IMR-90 (cell line): ENCODE results near the gene METTL17. TPM values are rescaled to one million over a fixed set of nuclear protein-coding genes. Genes with fewer than 3 reads are reported as not detected.

Experiments used
- ATAC-seq: fragments of 200-7000 bp; cut with Tn5 transposase; 2 replicates; pipeline ENCODE4 v1.9.1; 2020; ENCODE audit warnings: low read depth, mild to moderate bottlenecking, moderate library complexity
- BruUV-seq: library from RNA; stranded (reverse); fragments of 400-500 nt; replicated peaks from 2 replicates; lab custom pipeline; 2021; lab: Mats Ljungman, UMichigan
- CTCF ChIA-PET: fragments of 300-600 bp; formaldehyde crosslinking; extraction: SDS; loops from one replicate; lab custom pipeline; 2021; ENCODE audit warnings: antibody characterized with exemption; lab: Yijun Ruan, JAX
- POLR2A ChIA-PET: fragments of 300-600 bp; sonication (Branson Sonifier 250); formaldehyde crosslinking; loops from one replicate; lab custom pipeline; 2022; ENCODE audit warnings: antibody characterized with exemption; ENCODE audit not compliant: unreplicated experiment; lab: Charles Lee
- DNase-seq: peaks from one replicate; pipeline ENCODE4 v3.0.0; 2013
- H2AFZ ChIP-seq: replicated peaks from 2 replicates; pipeline ENCODE3; 2013; ENCODE audit warnings: low read length, mild to moderate bottlenecking; ENCODE audit not compliant: poor library complexity
- H2AK5ac ChIP-seq: 2 replicates; pipeline ENCODE4 v1.6.1; 2013; ENCODE audit warnings: low read depth, low read length, inconsistent platforms
- H2AK9ac ChIP-seq: replicated peaks from 2 replicates; pipeline ENCODE3; 2013; ENCODE audit warnings: mild to moderate bottlenecking, low read depth, low read length, moderate library complexity; ENCODE audit not compliant: poor library complexity
- H2BK120ac ChIP-seq: 2 replicates; pipeline ENCODE4 v1.6.1; 2013; ENCODE audit warnings: low read depth, low read length, inconsistent platforms
- H2BK15ac ChIP-seq: 3 replicates; pipeline ENCODE4 v1.6.1; 2013; ENCODE audit warnings: low read depth, low read length, inconsistent platforms
- H2BK20ac ChIP-seq: 2 replicates; pipeline ENCODE4 v1.6.1; 2013; ENCODE audit warnings: low read depth, mild to moderate bottlenecking, inconsistent platforms, low read length, moderate library complexity
- H2BK5ac ChIP-seq: 2 replicates; pipeline ENCODE4 v1.6.1; 2013; ENCODE audit warnings: mild to moderate bottlenecking, low read depth, low read length, inconsistent platforms; ENCODE audit not compliant: poor library complexity, severe bottlenecking
- H3K14ac ChIP-seq: replicated peaks from 2 replicates; pipeline ENCODE4 v1.6.1; 2013; ENCODE audit warnings: low read depth, low read length, inconsistent platforms
- H3K18ac ChIP-seq: 2 replicates; pipeline ENCODE4 v1.6.1; 2013; ENCODE audit warnings: low read depth, low read length, control low read depth
- H3K23ac ChIP-seq: 2 replicates; pipeline ENCODE4 v1.6.1; 2013; ENCODE audit warnings: low read depth, low read length, inconsistent platforms
- H3K27ac ChIP-seq: 2 replicates; pipeline ENCODE4 v1.5.1; 2013; ENCODE audit warnings: mild to moderate bottlenecking, control low read depth, low read length; ENCODE audit not compliant: insufficient read depth
- H3K27me3 ChIP-seq: 2 replicates; pipeline ENCODE4 v1.6.1; 2013; ENCODE audit warnings: low read length; ENCODE audit not compliant: control insufficient read depth, insufficient read depth
- H3K36me3 ChIP-seq: 2 replicates; pipeline ENCODE4 v1.6.1; 2013; ENCODE audit warnings: low read length, mixed read lengths; ENCODE audit not compliant: control insufficient read depth, insufficient read depth
- H3K4ac ChIP-seq: 2 replicates; pipeline ENCODE4 v1.6.1; 2013; ENCODE audit warnings: low read depth, low read length, inconsistent platforms
- H3K4me1 ChIP-seq: 2 replicates; pipeline ENCODE4 v1.6.1; 2013; ENCODE audit warnings: low read length, mixed read lengths; ENCODE audit not compliant: control insufficient read depth, insufficient read depth
- H3K4me2 ChIP-seq: 2 replicates; pipeline ENCODE4 v1.6.1; 2013; ENCODE audit warnings: low read depth, mild to moderate bottlenecking, control low read depth, low read length, moderate library complexity
- H3K4me3 ChIP-seq: 2 replicates; pipeline ENCODE4 v1.5.1; 2013; ENCODE audit warnings: low read depth, mild to moderate bottlenecking, control low read depth, low read length, moderate library complexity; ENCODE audit not compliant: insufficient read depth
- H3K56ac ChIP-seq: 2 replicates; pipeline ENCODE4 v1.6.1; 2013; ENCODE audit warnings: low read length, inconsistent platforms; ENCODE audit not compliant: insufficient read depth; ENCODE audit errors: extremely low read depth
- H3K79me1 ChIP-seq, 2 experiments: 2 replicates each; pipeline ENCODE4 v1.6.1; 2013; ENCODE audit warnings: low read length in 2 of 2, inconsistent platforms in 1 of 2, low read depth in 1 of 2
- H3K9ac ChIP-seq: 2 replicates; pipeline ENCODE4 v1.6.1; 2013; ENCODE audit warnings: low read depth, low read length, control low read depth
- H3K9me1 ChIP-seq: 2 replicates; pipeline ENCODE4 v1.6.1; 2013; ENCODE audit warnings: low read length, inconsistent platforms; ENCODE audit not compliant: insufficient read depth
- H3K9me3 ChIP-seq: 2 replicates; pipeline ENCODE4 v1.6.1; 2013; ENCODE audit warnings: low read length; ENCODE audit not compliant: control insufficient read depth, insufficient read depth
- H4K20me1 ChIP-seq: 2 replicates; pipeline ENCODE4 v1.6.1; 2013; ENCODE audit warnings: low read length, inconsistent platforms; ENCODE audit not compliant: insufficient read depth
- H4K5ac ChIP-seq: 2 replicates; pipeline ENCODE4 v1.6.1; 2013; ENCODE audit warnings: mild to moderate bottlenecking, low read depth, low read length, control low read depth
- H4K8ac ChIP-seq, 2 experiments: 2 replicates each; pipeline ENCODE4 v1.6.1; 2013; ENCODE audit warnings: low read depth in 2 of 2, low read length in 2 of 2, control low read depth in 1 of 2, inconsistent platforms in 1 of 2
- H4K91ac ChIP-seq: 2 replicates; pipeline ENCODE4 v1.6.1; 2013; ENCODE audit warnings: low read depth, low read length, inconsistent platforms; ENCODE audit not compliant: insufficient read depth
- CEBPB ChIP-seq: IDR thresholded peaks from 2 replicates; pipeline ENCODE4 v1.6.1; 2012; ENCODE audit warnings: low read depth, low read length, improper control_type of control experiment
- CHD1 ChIP-seq: IDR thresholded peaks from 2 replicates; pipeline ENCODE4 v1.6.1; 2012; ENCODE audit warnings: low read depth, low read length, improper control_type of control experiment
- MAFK ChIP-seq: IDR thresholded peaks from 2 replicates; pipeline ENCODE4 v1.6.1; 2012; ENCODE audit warnings: low read depth, low read length, improper control_type of control experiment
- MAZ ChIP-seq: IDR thresholded peaks from 2 replicates; pipeline ENCODE4 v1.6.1; 2012; ENCODE audit warnings: low read depth, mild to moderate bottlenecking, low read length, improper control_type of control experiment, moderate library complexity, borderline replicate concordance
- RCOR1 ChIP-seq: IDR thresholded peaks from 2 replicates; pipeline ENCODE4 v1.6.1; 2012; ENCODE audit warnings: mild to moderate bottlenecking, low read length, improper control_type of control experiment; ENCODE audit not compliant: insufficient replicate concordance
- WGBS, 2 experiments: methylation state at CpG; one replicate each; pipeline versions ENCODE4 v1.1.5 to v1.1.7; 2013; ENCODE audit warnings: missing lambda C conversion rate in 2 of 2; ENCODE audit not compliant: insufficient read length in 1 of 2; ENCODE audit errors: extremely low coverage in 2 of 2; 5-methylcytosine and 5-hydroxymethylcytosine counted together
- dilution Hi-C: fragments of 300-500 bp; cut with HindIII; formaldehyde crosslinking; loops from one replicate; pipeline ENCODE4 v1.14.3; 2018; ENCODE audit warnings: low sequenced_read_pairs; ENCODE audit not compliant: unreplicated experiment
- in situ Hi-C: fragments of 300-500 bp; cut with MboI; formaldehyde crosslinking; loops from 3 replicates; pipeline ENCODE4 v1.14.3; 2019; ENCODE audit warnings: low sequenced_read_pairs, inconsistent platforms, mixed read lengths
- intact Hi-C: fragments of 100-400 bp; cut with micrococcal nuclease; formaldehyde crosslinking; loops from 2 replicates; pipeline ENCODE4 v1.10.0; 2022
- polyA plus RNA-seq, 3 experiments: library from polyadenylated mRNA; depleted of rRNA; stranded (reverse); fragments of >200 nt; gene quantifications; 2 replicates each; pipeline ENCODE4 v1.2.3, GENCODE V29; 2012; ENCODE audit warnings: low replicate concordance in 1 of 3
- total RNA-seq: library from RNA; depleted of rRNA; stranded (reverse); fragments of >200 nt; gene quantifications from 2 replicates; pipeline ENCODE4 v1.2.3, GENCODE V29; 2012
- TF ChIP-seq, protein P1 (sequence below): conservative IDR thresholded peaks from 2 replicates; pipeline ENCODE4 v1.5.1; 2012; ENCODE audit warnings: mild to moderate bottlenecking, low read depth, low read length, improper control_type of control experiment

METTL17 gene
- total and polyA plus RNA-seq, 2 of the 4 experiments (the other 2 are of a cell fraction): 32.8 to 69.7 TPM

DNA sequence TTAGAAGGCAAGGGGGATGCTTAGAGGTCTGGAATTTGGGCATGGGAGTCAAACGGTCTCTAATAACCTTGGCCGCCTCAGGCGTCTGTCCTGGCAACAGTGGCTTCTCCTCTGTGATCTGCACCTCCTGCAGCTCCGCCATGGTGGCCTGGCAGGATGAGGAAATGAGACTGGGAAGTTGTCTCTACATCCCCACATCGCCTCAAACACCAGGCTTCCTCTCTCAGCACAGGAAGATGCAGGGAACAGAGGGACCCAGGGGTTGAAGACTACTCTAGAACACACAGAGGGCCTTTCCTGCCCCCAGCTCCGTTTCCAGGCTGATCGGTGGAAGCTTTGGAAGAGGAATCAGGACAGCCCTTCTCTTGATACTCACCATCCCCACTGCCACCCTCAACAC is 33.4 kb downstream of the METTL17 start:
- Histone ChIP-seq H3K9ac (no peak overlapping the region), H2BK120ac (no peak overlapping the region), H2AFZ (no peak overlapping the region), H3K36me3 (no peaks in the 10 kb centered on the region), H3K4ac (no peak overlapping the region), H3K4me1 (no peaks in the 10 kb centered on the region), H2BK20ac (no peak overlapping the region), H3K9me3 (no peaks in the 10 kb centered on the region), H3K18ac (no peak overlapping the region), H2BK5ac (no peak overlapping the region), H2BK15ac (no peak overlapping the region), H3K56ac (no peak overlapping the region), H2AK9ac (no peak overlapping the region), H4K5ac (no peak overlapping the region), H3K27ac (no peak overlapping the region), H4K8ac (no peak overlapping the region), H3K23ac (no peak overlapping the region), H2AK5ac (no peak overlapping the region), H3K4me3 (no peak overlapping the region), H3K27me3 (peaks cover 59% of the 10 kb centered on the region), H3K79me1 (no peaks in the 10 kb centered on the region), H4K91ac (no peak overlapping the region), H4K20me1 (no peaks in the 10 kb centered on the region), H3K14ac (no peak overlapping the region), H3K4me2 (no peak overlapping the region), H3K9me1 (no peaks in the 10 kb centered on the region)
- dilution Hi-C loops: no loop called here
- no TSS peak for BruUV-seq
- WGBS, 2 experiments: no CpG with 5 or more reads among the region's 7 CpGs
- in situ Hi-C loops: no loop called here
- CTCF ChIA-PET: interaction anchor here (1.2 kb wide), 1 partner anchor 9 kb away, joined by 4 read pairs; no protein-coding TSS in a partner anchor
- POLR2A ChIA-PET: no interaction called here
- intact Hi-C loops: no loop called here
- no peak for ATAC-seq
- no peak for DNase-seq
- TF ChIP-seq MAFK: no peak
- TF ChIP-seq, protein P1, sequence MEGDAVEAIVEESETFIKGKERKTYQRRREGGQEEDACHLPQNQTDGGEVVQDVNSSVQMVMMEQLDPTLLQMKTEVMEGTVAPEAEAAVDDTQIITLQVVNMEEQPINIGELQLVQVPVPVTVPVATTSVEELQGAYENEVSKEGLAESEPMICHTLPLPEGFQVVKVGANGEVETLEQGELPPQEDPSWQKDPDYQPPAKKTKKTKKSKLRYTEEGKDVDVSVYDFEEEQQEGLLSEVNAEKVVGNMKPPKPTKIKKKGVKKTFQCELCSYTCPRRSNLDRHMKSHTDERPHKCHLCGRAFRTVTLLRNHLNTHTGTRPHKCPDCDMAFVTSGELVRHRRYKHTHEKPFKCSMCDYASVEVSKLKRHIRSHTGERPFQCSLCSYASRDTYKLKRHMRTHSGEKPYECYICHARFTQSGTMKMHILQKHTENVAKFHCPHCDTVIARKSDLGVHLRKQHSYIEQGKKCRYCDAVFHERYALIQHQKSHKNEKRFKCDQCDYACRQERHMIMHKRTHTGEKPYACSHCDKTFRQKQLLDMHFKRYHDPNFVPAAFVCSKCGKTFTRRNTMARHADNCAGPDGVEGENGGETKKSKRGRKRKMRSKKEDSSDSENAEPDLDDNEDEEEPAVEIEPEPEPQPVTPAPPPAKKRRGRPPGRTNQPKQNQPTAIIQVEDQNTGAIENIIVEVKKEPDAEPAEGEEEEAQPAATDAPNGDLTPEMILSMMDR: no peak
- no peak for TF ChIP-seq RCOR1
- no peak for TF ChIP-seq CEBPB
- no peak for TF ChIP-seq CHD1
- TF ChIP-seq MAZ: no peak
